CD4-positive, alpha-beta T cell (primary cell): ENCODE results near the gene PPP2R2C. TPM values are rescaled to one million over a fixed set of nuclear protein-coding genes. Genes with fewer than 3 reads are reported as not detected.

Experiments used
- ATAC-seq: fragments of 200-7000 bp; cut with Tn5 transposase; one replicate; pipeline ENCODE4 v1.10.0; 2022; ENCODE audit warnings: mild to moderate bottlenecking; ENCODE audit not compliant: poor library complexity
- CTCF ChIA-PET: fragments of 350-600 bp; sonication (Branson Sonifier 250); formaldehyde crosslinking; loops from one replicate; lab custom pipeline; 2021; ENCODE audit warnings: antibody characterized with exemption, inconsistent platforms; lab: Charles Lee
- POLR2A ChIA-PET: fragments of 350-600 bp; sonication (Branson Sonifier 250); formaldehyde crosslinking; loops from one replicate; lab custom pipeline; 2021; ENCODE audit warnings: antibody characterized with exemption, inconsistent platforms; lab: Charles Lee
- DNase-seq, 14 experiments: peaks; one replicate each; pipeline ENCODE4 v3.0.0-alpha.2; 2013 to 2020; ENCODE audit warnings: mixed read lengths in 2 of 14
- H3K27ac ChIP-seq, 2 donors: one replicate each; pipeline versions ENCODE4 v1.5.1 to v1.7.0; 2013; ENCODE audit warnings: low read length in 2 of 2, low read depth in 1 of 2, mild to moderate bottlenecking in 1 of 2
- H3K27me3 ChIP-seq, 2 experiments: 1 replicate in 1 of 2; 2 replicates in 1 of 2; pipeline versions ENCODE4 v1.6.1 to v1.7.0; 2013; ENCODE audit warnings: low read length in 2 of 2, control low read depth in 1 of 2, mild to moderate bottlenecking in 1 of 2, moderate library complexity in 1 of 2; ENCODE audit not compliant: insufficient read depth in 2 of 2, control insufficient read depth in 1 of 2
- H3K36me3 ChIP-seq: one replicate; pipeline ENCODE4 v1.6.1; 2013; ENCODE audit warnings: low read length, control low read depth; ENCODE audit not compliant: insufficient read depth
- H3K4me1 ChIP-seq: one replicate; pipeline ENCODE4 v1.6.1; 2013; ENCODE audit warnings: low read length, control low read depth; ENCODE audit not compliant: insufficient read depth
- H3K4me3 ChIP-seq: one replicate; pipeline ENCODE4 v1.5.1; 2013; ENCODE audit warnings: mild to moderate bottlenecking, low read length, moderate library complexity
- H3K9me3 ChIP-seq, 2 experiments: 1 replicate in 1 of 2; 2 replicates in 1 of 2; pipeline versions ENCODE4 v1.6.1 to v1.7.0; 2013; ENCODE audit warnings: low read length in 2 of 2, mild to moderate bottlenecking in 2 of 2, control low read depth in 1 of 2, moderate library complexity in 1 of 2; ENCODE audit not compliant: control insufficient read depth in 1 of 2, insufficient read depth in 1 of 2
- H3K27ac Mint-ChIP-seq: one replicate; pipeline ENCODE4 v1.8.0; 2020; ENCODE audit warnings: mixed read lengths
- H3K27me3 Mint-ChIP-seq: one replicate; pipeline ENCODE4 v1.8.0; 2021; ENCODE audit warnings: mixed read lengths
- H3K36me3 Mint-ChIP-seq: one replicate; pipeline ENCODE4 v1.8.0; 2021; ENCODE audit warnings: low read depth, mixed read lengths
- H3K4me1 Mint-ChIP-seq: one replicate; pipeline ENCODE4 v1.8.0; 2021; ENCODE audit warnings: low read depth, mixed read lengths
- H3K4me3 Mint-ChIP-seq: one replicate; pipeline ENCODE4 v1.8.0; 2020; ENCODE audit warnings: mild to moderate bottlenecking, mixed read lengths
- H3K9me3 Mint-ChIP-seq: one replicate; pipeline ENCODE4 v1.8.0; 2020; ENCODE audit warnings: mixed read lengths
- CTCF ChIP-seq: fragments of 200-600 bp; IDR thresholded peaks from one replicate; pipeline ENCODE4 v1.8.0; 2022; ENCODE audit warnings: antibody characterized with exemption, mild to moderate bottlenecking
- intact Hi-C, 2 experiments: fragments of 100-400 bp; cut with DNase I in 1 of 2; cut with micrococcal nuclease in 1 of 2; formaldehyde crosslinking; loops; one replicate each; pipeline versions ENCODE4 v1.15.1 to v1.9.0; 2023 to 2025; cut with DNase I, micrococcal nuclease
- total RNA-seq, 174 experiments: library from RNA in 2 of 174; stranded (reverse) in 2 of 174; gene quantifications; one replicate each; pipeline ENCODE4 v1.2.3 and lab custom pipeline; 2021 to 2026

PPP2R2C gene
- total RNA-seq, 2 experiments from 2014 or later = not detected

GRCh38 chr4:6362243-6362885, 110.0 kb downstream of the PPP2R2C start:
- no peak for TF ChIP-seq CTCF
- DNase-seq (no peak), ATAC-seq (no peak)
- Mint-ChIP-seq H3K27ac (no peak overlapping the region), H3K27me3 (no peaks in the 10 kb centered on the region), H3K9me3 (no peaks in the 10 kb centered on the region), H3K36me3 (no peaks in the 10 kb centered on the region), H3K4me1 (no peaks in the 10 kb centered on the region), H3K4me3 (no peak overlapping the region)
- ChIA-PET POLR2A (no interaction called here), CTCF (no interaction called here)
- Histone ChIP-seq H3K4me3 (no peak overlapping the region), H3K36me3 (no peaks in the 10 kb centered on the region), H3K27ac (no peak overlapping the region), H3K4me1 (no peaks in the 10 kb centered on the region), H3K9me3 (peaks cover 0 to 19% of the 10 kb centered on the region in 2 experiments), H3K27me3 (peaks cover 0 to 3% of the 10 kb centered on the region in 2 experiments)
- intact Hi-C loops = loop anchor here in 1 of 2 experiments (10.0 kb wide), 1 partner anchor 182 kb away; no protein-coding TSS in a partner anchor

- peaks cover 0 to 23% of the 10 kb centered on the region in 2 experiments for H3K9me3 ChIP-seq
- ChIA-PET CTCF (no interaction called here), POLR2A (interaction anchor here (0.6 kb wide), 1 partner anchor 25 kb away, joined by 4 read pairs; no protein-coding TSS in a partner anchor)
- H3K9me3 Mint-ChIP-seq = no peaks in the 10 kb centered on the region
- DNase-seq (no peak), ATAC-seq (no peak)
- no peaks in the 10 kb centered on the region for H3K4me1 Mint-ChIP-seq
- TF ChIP-seq CTCF = no peak
- H3K36me3 ChIP-seq = no peaks in the 10 kb centered on the region
- H3K4me1 ChIP-seq = no peaks in the 10 kb centered on the region
- H3K27me3 Mint-ChIP-seq = no peaks in the 10 kb centered on the region
- H3K4me3 Mint-ChIP-seq = no peak overlapping the region
- no peak overlapping the region for H3K27ac ChIP-seq
- no peak overlapping the region for H3K4me3 ChIP-seq
- intact Hi-C loops = loop anchor here in 1 of 2 experiments (10.0 kb wide), 1 partner anchor 184 kb away; no protein-coding TSS in a partner anchor
- H3K36me3 Mint-ChIP-seq = no peaks in the 10 kb centered on the region
- peaks cover 0 to 3% of the 10 kb centered on the region in 2 experiments for H3K27me3 ChIP-seq
- no peak overlapping the region for H3K27ac Mint-ChIP-seq
Observed at GRCh38 chr4:6361076-6361784, 111.2 kb downstream of the PPP2R2C start.

DNA sequence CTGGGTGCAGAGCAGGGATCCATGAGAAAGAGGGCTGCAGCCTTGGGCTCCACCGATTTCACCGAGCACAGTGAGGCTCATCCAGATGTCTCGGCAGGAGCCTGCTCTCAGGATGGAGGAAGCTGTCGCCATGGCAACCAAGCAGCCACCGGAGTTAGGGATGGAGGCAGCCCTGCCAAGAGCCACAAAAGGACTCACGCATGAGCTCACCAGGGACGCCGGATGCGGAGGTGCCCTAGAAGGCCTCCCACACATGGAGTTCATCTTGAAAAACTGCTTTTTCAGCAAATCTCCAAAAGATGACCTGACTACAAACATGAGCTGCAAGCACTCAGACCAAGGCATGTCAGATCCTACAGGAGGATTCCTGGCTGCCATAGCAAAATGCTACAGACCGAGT, 112.0 kb downstream of the PPP2R2C start:
- Histone ChIP-seq H3K4me1 (no peaks in the 10 kb centered on the region), H3K36me3 (no peaks in the 10 kb centered on the region), H3K27me3 (peaks cover 0 to 3% of the 10 kb centered on the region in 2 experiments), H3K9me3 (peaks cover 0 to 23% of the 10 kb centered on the region in 2 experiments), H3K27ac (no peak overlapping the region), H3K4me3 (no peak overlapping the region)
- no peak for TF ChIP-seq CTCF
- DNase-seq (no peak), ATAC-seq (no peak)
- Mint-ChIP-seq H3K27ac (no peak overlapping the region), H3K36me3 (no peaks in the 10 kb centered on the region), H3K27me3 (no peaks in the 10 kb centered on the region), H3K4me1 (no peaks in the 10 kb centered on the region), H3K4me3 (no peak overlapping the region), H3K9me3 (no peaks in the 10 kb centered on the region)
- intact Hi-C loops = loop anchor here in 1 of 2 experiments (10.0 kb wide), 1 partner anchor 184 kb away; no protein-coding TSS in a partner anchor
- ChIA-PET POLR2A (no interaction called here), CTCF (no interaction called here)
